IPS DF 6.9 (cell line): ENCODE data around the gene CA6.
"Not testable (repeated sequence)": the region's sequence is repeated elsewhere in the genome, so short reads cannot be mapped to it uniquely, and the experiment has no call there.

Source experiments
- DNase-seq: peaks from one replicate; pipeline ENCODE4 v3.0.0-alpha.2; 2013; ENCODE audit warnings: low read depth, low spot score
- H3K27ac ChIP-seq: one replicate; pipeline ENCODE4 v1.5.1; 2013; ENCODE audit warnings: low read length, control low read depth
- H3K27me3 ChIP-seq: 2 replicates; pipeline ENCODE4 v1.6.1; 2013; ENCODE audit warnings: mild to moderate bottlenecking, low read length; ENCODE audit not compliant: control insufficient read depth, insufficient read depth
- H3K36me3 ChIP-seq: 2 replicates; pipeline ENCODE4 v1.6.1; 2013; ENCODE audit warnings: low read length; ENCODE audit not compliant: control insufficient read depth, insufficient read depth
- H3K4me1 ChIP-seq: 2 replicates; pipeline ENCODE4 v1.6.1; 2013; ENCODE audit warnings: low read length; ENCODE audit not compliant: control insufficient read depth, insufficient read depth
- H3K4me3 ChIP-seq: 2 replicates; pipeline ENCODE4 v1.5.1; 2013; ENCODE audit warnings: mild to moderate bottlenecking, low read length
- H3K9me3 ChIP-seq: 2 replicates; pipeline ENCODE4 v1.6.1; 2013; ENCODE audit warnings: low read length, inconsistent platforms; ENCODE audit not compliant: control insufficient read depth, insufficient read depth
- WGBS: extraction: QIAGEN DNeasy Blood & Tissue Kit; methylation state at CpG from one replicate; pipeline ENCODE4 v1.1.7; 2013; ENCODE audit warnings: mixed read lengths, missing lambda C conversion rate; ENCODE audit not compliant: insufficient read length, insufficient coverage; 5-methylcytosine and 5-hydroxymethylcytosine counted together

CA6 gene

GRCh38 chr1:8945568-8945967 lies at the start of gene CA6:
Gene CA6, plus strand, starts transcription at chr1:8945868. Its CDS starts 19 bp downstream, at chr1:8945887.
- H3K27ac ChIP-seq: no peak within 1 kb of the TSS
- H3K9me3 ChIP-seq: no peaks in the 10 kb centered on the region
- no peaks in the 10 kb centered on the region for H3K27me3 ChIP-seq
- H3K4me3 ChIP-seq: no peak within 1 kb of the TSS
- H3K4me1 ChIP-seq: peaks cover 8% of the 10 kb centered on the region
- H3K36me3 ChIP-seq: no peaks in the 10 kb centered on the region
- no peak for DNase-seq
- WGBS: no CpG with 5 or more reads among the region's 8 CpGs

GRCh38 chr1:8896775-8897174 lies 48.9 kb upstream of the CA6 start:
- not testable (repeated sequence) for H3K27me3 ChIP-seq, DNase-seq
- no CpG with 5 or more reads among the region's 3 CpGs for WGBS

GRCh38 chr1:8897505-8897904 lies 48.2 kb upstream of the CA6 start:
- DNase-seq, H3K27me3 ChIP-seq, H3K36me3 ChIP-seq, H3K27ac ChIP-seq, H3K4me1 ChIP-seq, H3K4me3 ChIP-seq, H3K9me3 ChIP-seq: not testable (repeated sequence)
- no CpG with 5 or more reads among the region's 4 CpGs for WGBS

More at GRCh38 chr1:8896775-8897174, 48.9 kb upstream of the CA6 start:
- H3K9me3 ChIP-seq, H3K4me1 ChIP-seq, H3K27ac ChIP-seq, H3K36me3 ChIP-seq, H3K4me3 ChIP-seq: not testable (repeated sequence)

GRCh38 chr1:8898418-8898817 lies 47.2 kb upstream of the CA6 start:
- H3K4me1 ChIP-seq, H3K4me3 ChIP-seq, H3K27ac ChIP-seq, H3K36me3 ChIP-seq, DNase-seq, H3K9me3 ChIP-seq, H3K27me3 ChIP-seq: not testable (repeated sequence)
- no CpG with 5 or more reads among the region's 5 CpGs for WGBS

GRCh38 chr1:8899046-8899445 lies 46.6 kb upstream of the CA6 start:
- H3K9me3 ChIP-seq: no peaks in the 10 kb centered on the region
- 0 out of 2 replicates have a peak, but pooled peaks cover 1% of the 10 kb centered on the region for H3K4me1 ChIP-seq
- H3K4me3 ChIP-seq: no peak overlapping the region
- no peaks in the 10 kb centered on the region for H3K36me3 ChIP-seq
- no CpG with 5 or more reads among the region's 7 CpGs for WGBS
- H3K27me3 ChIP-seq: no peaks in the 10 kb centered on the region
- H3K27ac ChIP-seq: no peak overlapping the region
- DNase-seq: no peak

GRCh38 chr1:8900684-8901083 lies 45.0 kb upstream of the CA6 start:
- DNase-seq, H3K27ac ChIP-seq, H3K9me3 ChIP-seq, H3K4me1 ChIP-seq, H3K4me3 ChIP-seq, H3K36me3 ChIP-seq, H3K27me3 ChIP-seq: not testable (repeated sequence)
- no CpG with 5 or more reads among the region's 4 CpGs for WGBS

GRCh38 chr1:8902765-8903164 lies 42.9 kb upstream of the CA6 start:
- H3K27me3 ChIP-seq: no peaks in the 10 kb centered on the region
- H3K36me3 ChIP-seq: no peaks in the 10 kb centered on the region
- 0 out of 2 replicates have a peak, but pooled peaks cover 1% of the 10 kb centered on the region for H3K4me1 ChIP-seq
- H3K27ac ChIP-seq: no peak overlapping the region
- no peaks in the 10 kb centered on the region for H3K9me3 ChIP-seq
- no CpG with 5 or more reads among the region's 5 CpGs for WGBS
- no peak for DNase-seq
- H3K4me3 ChIP-seq: no peak overlapping the region

GRCh38 chr1:8903410-8903809 lies 42.3 kb upstream of the CA6 start:
- no peak for DNase-seq

GRCh38 chr1:8903908-8904650 lies 41.6 kb upstream of the CA6 start:
- Histone ChIP-seq H3K4me3 (no peak overlapping the region), H3K36me3 (no peaks in the 10 kb centered on the region), H3K27ac (no peak overlapping the region), H3K9me3 (no peaks in the 10 kb centered on the region), H3K4me1 (0 out of 2 replicates have a peak, but pooled peaks cover 1% of the 10 kb centered on the region), H3K27me3 (no peaks in the 10 kb centered on the region)
- no CpG with 5 or more reads among the region's 6 CpGs for WGBS
- no peak for DNase-seq

More at GRCh38 chr1:8903410-8903809, 42.3 kb upstream of the CA6 start:
- H3K4me3 ChIP-seq: no peak overlapping the region
- no CpG with 5 or more reads among the region's 6 CpGs for WGBS
- no peaks in the 10 kb centered on the region for H3K36me3 ChIP-seq
- no peaks in the 10 kb centered on the region for H3K27me3 ChIP-seq
- no peaks in the 10 kb centered on the region for H3K9me3 ChIP-seq
- H3K4me1 ChIP-seq: 0 out of 2 replicates have a peak, but pooled peaks cover 1% of the 10 kb centered on the region
- no peak overlapping the region for H3K27ac ChIP-seq

- DNase-seq: no peak
- no peak overlapping the region for H3K27ac ChIP-seq
- no peak overlapping the region for H3K4me3 ChIP-seq
- no peaks in the 10 kb centered on the region for H3K27me3 ChIP-seq
- no peaks in the 10 kb centered on the region for H3K9me3 ChIP-seq
- no peaks in the 10 kb centered on the region for H3K36me3 ChIP-seq
- 100% methylated on average over 1 of the region's 9 CpGs for WGBS
- 0 out of 2 replicates have a peak, but pooled peaks cover 1% of the 10 kb centered on the region for H3K4me1 ChIP-seq
Observed at GRCh38 chr1:8905582-8906191, 40.0 kb upstream of the CA6 start.
